Tibial nerve (tissue), 4 donors: ENCODE measurements around the gene TCF7L1. TPM values are rescaled to one million over a fixed set of nuclear protein-coding genes. Genes with fewer than 3 reads are reported as not detected.

Experiments used
- DNase-seq, 2 donors: peaks; one replicate each; pipeline ENCODE4 v3.0.0-alpha.2; 2019; ENCODE audit warnings: low spot score in 2 of 2
- H3K27ac ChIP-seq, 4 donors: fragments of 200-600 bp; sonication (generic) in 3 of 4; one replicate each; pipeline ENCODE4 v1.5.1; 2017 to 2019; ENCODE audit warnings: mild to moderate bottlenecking in 1 of 4
- H3K27me3 ChIP-seq, 2 donors: fragments of 200-600 bp; sonication (generic) in 1 of 2; one replicate each; pipeline versions ENCODE4 v1.5.1 to v1.6.0; 2017 to 2019
- H3K36me3 ChIP-seq, 3 donors: fragments of 200-600 bp; sonication (generic); one replicate each; pipeline ENCODE4 v1.5.1; 2018 to 2019
- H3K4me1 ChIP-seq, 4 donors: fragments of 200-600 bp; sonication (generic) in 3 of 4; one replicate each; pipeline ENCODE4 v1.5.1; 2017 to 2019
- H3K4me3 ChIP-seq, 4 donors: fragments of 200-600 bp; sonication (generic) in 3 of 4; one replicate each; pipeline ENCODE4 v1.5.1; 2017 to 2019; ENCODE audit warnings: mild to moderate bottlenecking in 1 of 4, moderate library complexity in 1 of 4
- H3K9me3 ChIP-seq, 4 donors: fragments of 200-600 bp; sonication (generic) in 3 of 4; one replicate each; pipeline ENCODE4 v1.5.1; 2017 to 2019
- EP300 ChIP-seq, 2 donors: sonication (generic); formaldehyde crosslinking; IDR thresholded peaks; one replicate each; pipeline ENCODE4 v1.6.1; 2017; ENCODE audit warnings: antibody characterized with exemption in 2 of 2, mild to moderate bottlenecking in 1 of 2
- POLR2A ChIP-seq, 2 donors: fragments of 450-650 bp; IDR thresholded peaks; one replicate each; pipeline ENCODE4 v1.6.1; 2017; ENCODE audit warnings: antibody characterized with exemption in 2 of 2, mild to moderate bottlenecking in 2 of 2, moderate library complexity in 2 of 2
- WGBS, 2 donors: methylation state at CpG; one replicate each; pipeline ENCODE4 v1.1.5; 2018; 5-methylcytosine and 5-hydroxymethylcytosine counted together
- total RNA-seq, 4 donors: library from RNA; depleted of rRNA; stranded (reverse); fragments of >200 nt; gene quantifications; one replicate each; pipeline ENCODE4 v1.1.0, GENCODE V29; 2016
- TF ChIP-seq, protein P1 (sequence below), 5 experiments: fragments of 200-600 bp in 3 of 5; fragments of 450-650 bp in 2 of 5; sonication (generic) in 3 of 5; IDR thresholded peaks; one replicate each; pipeline ENCODE4 v1.5.1; 2016 to 2019; ENCODE audit warnings: antibody characterized with exemption in 5 of 5, mild to moderate bottlenecking in 3 of 5, moderate library complexity in 2 of 5

The TCF7L1 gene
- total RNA-seq, 4 donors from 2014 or later: 3.7 to 14.1 (median 7.1) TPM

DNA sequence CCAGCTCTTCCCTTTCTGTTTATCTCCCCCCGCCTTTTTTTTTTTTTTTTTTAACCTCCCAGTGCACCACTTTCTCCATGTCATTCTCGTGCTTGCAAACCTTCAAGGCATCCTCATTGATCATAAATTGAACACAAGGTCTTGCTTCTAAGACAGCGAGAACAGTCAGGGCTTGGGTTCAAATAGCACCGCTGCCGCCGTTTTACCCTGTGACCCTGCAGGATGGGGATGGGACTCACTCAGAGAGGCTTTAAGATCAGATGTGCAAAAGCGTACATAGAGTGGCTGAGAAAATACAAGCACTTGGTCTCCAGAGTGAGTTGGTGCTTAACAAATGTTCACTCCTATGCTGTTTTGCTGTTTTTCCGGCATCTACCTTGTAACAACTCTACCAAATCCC lies 93.6 kb downstream of the TCF7L1 start:
- Histone ChIP-seq H3K4me3 (no peak overlapping the region), H3K4me1 (peaks cover 0 to 18% (median 0%) of the 10 kb centered on the region in 4 donors), H3K36me3 (no peaks in the 10 kb centered on the region), H3K27ac (no peak overlapping the region), H3K9me3 (no peaks in the 10 kb centered on the region), H3K27me3 (no peaks in the 10 kb centered on the region)
- WGBS, 2 donors: 86 to 94% methylated on average over 8 of the region's 8 CpGs
- no peak for TF ChIP-seq POLR2A (IDR thresholded peaks at IDR 0.05)
- no peak for TF ChIP-seq EP300 (IDR thresholded peaks at IDR 0.05)
- TF ChIP-seq, protein P1, sequence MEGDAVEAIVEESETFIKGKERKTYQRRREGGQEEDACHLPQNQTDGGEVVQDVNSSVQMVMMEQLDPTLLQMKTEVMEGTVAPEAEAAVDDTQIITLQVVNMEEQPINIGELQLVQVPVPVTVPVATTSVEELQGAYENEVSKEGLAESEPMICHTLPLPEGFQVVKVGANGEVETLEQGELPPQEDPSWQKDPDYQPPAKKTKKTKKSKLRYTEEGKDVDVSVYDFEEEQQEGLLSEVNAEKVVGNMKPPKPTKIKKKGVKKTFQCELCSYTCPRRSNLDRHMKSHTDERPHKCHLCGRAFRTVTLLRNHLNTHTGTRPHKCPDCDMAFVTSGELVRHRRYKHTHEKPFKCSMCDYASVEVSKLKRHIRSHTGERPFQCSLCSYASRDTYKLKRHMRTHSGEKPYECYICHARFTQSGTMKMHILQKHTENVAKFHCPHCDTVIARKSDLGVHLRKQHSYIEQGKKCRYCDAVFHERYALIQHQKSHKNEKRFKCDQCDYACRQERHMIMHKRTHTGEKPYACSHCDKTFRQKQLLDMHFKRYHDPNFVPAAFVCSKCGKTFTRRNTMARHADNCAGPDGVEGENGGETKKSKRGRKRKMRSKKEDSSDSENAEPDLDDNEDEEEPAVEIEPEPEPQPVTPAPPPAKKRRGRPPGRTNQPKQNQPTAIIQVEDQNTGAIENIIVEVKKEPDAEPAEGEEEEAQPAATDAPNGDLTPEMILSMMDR (IDR thresholded peaks at IDR 0.05): no peak
- DNase-seq: no peak

DNA sequence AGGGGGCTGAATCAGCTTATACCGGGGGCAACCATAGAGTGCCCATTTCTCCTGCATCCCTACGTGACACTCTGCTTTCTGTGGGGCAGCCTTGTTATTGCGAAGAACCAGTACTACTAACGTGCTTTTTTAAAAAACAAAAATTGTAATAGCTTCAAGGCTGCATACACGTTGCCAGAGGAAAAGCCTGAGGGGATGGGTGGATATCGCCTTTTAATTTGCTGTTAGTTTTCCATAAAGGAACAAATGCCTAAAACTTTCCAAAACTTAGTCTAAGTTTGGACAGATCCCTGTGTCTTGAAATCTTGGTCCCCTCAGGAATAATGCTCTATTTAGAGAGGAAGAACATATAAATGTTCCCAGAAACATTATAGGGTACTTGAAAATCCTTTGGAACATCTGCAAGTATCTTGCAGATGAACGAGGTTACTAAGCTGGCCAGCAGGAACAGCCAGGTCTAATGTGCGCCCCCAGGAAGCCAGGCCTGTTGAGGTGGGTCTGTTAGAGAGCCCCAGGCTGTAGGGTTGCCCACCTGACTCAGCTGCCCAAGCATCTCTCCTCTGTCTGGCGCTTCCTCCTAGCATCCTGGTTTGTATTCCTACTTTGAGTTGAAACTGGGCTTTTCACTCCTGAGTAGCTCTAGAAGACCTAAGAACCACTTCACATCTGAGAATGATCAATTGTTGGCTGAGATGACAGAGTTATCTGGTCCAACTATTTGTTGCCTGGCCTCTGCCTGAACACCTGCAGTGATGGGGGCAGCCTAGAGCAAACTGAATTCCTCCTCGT lies 97.7 kb downstream of the TCF7L1 start:
- Histone ChIP-seq H3K36me3 (no peaks in the 10 kb centered on the region), H3K4me3 (no peak overlapping the region), H3K27me3 (no peaks in the 10 kb centered on the region), H3K9me3 (no peaks in the 10 kb centered on the region), H3K4me1 (peaks cover 0 to 35% (median 4%) of the 10 kb centered on the region in 4 donors), H3K27ac (no peak overlapping the region)
- no peak for TF ChIP-seq EP300 (IDR thresholded peaks at IDR 0.05)
- TF ChIP-seq POLR2A (IDR thresholded peaks at IDR 0.05): no peak
- TF ChIP-seq, protein P1 (IDR thresholded peaks at IDR 0.05): no peak
- 60 to 67% methylated on average over 10 of the region's 10 CpGs for WGBS, 2 donors
- no peak for DNase-seq

DNA sequence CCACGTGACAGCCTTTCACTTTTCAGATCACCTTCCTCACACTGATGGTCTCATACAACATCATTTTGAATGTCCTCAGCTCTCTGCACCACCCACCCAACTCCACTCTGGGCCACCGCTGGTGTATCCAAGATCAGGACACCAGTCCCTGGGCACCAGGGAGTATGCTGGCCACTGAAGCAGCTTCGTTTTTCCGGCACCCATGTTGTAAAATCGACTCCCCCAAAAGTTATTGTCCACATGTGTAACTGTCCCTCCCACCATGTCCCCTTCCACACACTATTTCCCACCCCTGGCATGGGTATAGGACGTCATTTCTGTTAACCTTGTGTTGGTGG lies 98.2 kb downstream of the TCF7L1 start:
- Histone ChIP-seq H3K4me1 (peaks cover 0 to 35% (median 4%) of the 10 kb centered on the region in 4 donors), H3K27ac (no peak overlapping the region), H3K27me3 (no peaks in the 10 kb centered on the region), H3K36me3 (no peaks in the 10 kb centered on the region), H3K4me3 (no peak overlapping the region), H3K9me3 (no peaks in the 10 kb centered on the region)
- no peak for DNase-seq
- no peak for TF ChIP-seq POLR2A (IDR thresholded peaks at IDR 0.05)
- TF ChIP-seq EP300 (IDR thresholded peaks at IDR 0.05): no peak
- TF ChIP-seq, protein P1 (IDR thresholded peaks at IDR 0.05): no peak
- WGBS, 2 donors: 72 to 73% methylated on average over 6 of the region's 6 CpGs

DNA sequence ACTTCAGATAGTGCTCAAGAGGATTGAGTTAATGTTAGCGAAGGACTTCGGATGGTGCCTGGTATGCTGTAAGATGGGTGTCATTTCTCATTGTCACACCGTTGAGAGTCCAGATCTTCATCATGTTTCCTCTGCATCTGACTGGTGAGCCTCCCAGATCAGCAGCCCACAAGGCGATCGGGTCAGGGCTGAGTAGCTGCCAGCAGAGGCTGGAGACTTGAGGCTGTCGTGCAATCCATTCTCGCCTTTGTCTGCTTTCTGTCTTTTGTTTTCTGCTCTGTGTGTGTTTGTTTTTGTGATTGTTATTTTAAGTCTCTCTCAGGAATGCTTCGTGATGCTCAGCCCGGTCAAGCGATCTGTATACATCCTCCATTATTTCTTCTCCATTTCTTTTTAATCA lies 98.8 kb downstream of the TCF7L1 start:
- Histone ChIP-seq H3K27ac (no peak overlapping the region), H3K9me3 (no peaks in the 10 kb centered on the region), H3K36me3 (no peaks in the 10 kb centered on the region), H3K4me1 (peaks cover 0 to 35% (median 4%) of the 10 kb centered on the region in 4 donors), H3K27me3 (no peaks in the 10 kb centered on the region), H3K4me3 (no peak overlapping the region)
- no peak for DNase-seq
- no peak for TF ChIP-seq POLR2A (IDR thresholded peaks at IDR 0.05)
- TF ChIP-seq, protein P1 (IDR thresholded peaks at IDR 0.05): no peak
- TF ChIP-seq EP300 (IDR thresholded peaks at IDR 0.05): no peak
- WGBS, 2 donors: 50 to 51% methylated on average over 10 of the region's 10 CpGs

DNA sequence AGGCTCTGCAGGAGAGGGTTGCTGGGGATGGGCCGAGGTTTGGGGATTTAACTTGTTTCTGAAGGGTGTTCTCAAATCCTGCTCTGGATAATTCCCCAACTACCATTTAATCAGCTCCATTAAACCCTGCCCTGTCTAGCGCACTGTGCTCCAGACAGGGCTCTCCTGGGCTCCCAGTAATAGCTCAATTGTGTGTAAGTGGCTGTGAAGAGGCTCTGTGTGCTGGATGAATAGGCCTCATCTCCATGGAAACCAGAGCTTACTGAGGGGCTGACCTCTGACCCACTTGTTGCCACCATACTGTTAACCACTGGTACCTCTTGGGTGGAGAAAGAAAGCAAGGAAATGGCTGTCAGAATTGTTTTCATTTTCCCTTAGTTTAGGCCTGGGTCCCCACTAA lies 101.7 kb downstream of the TCF7L1 start:
- H3K36me3 ChIP-seq: no peaks in the 10 kb centered on the region
- peaks cover 0 to 44% (median 4%) of the 10 kb centered on the region in 4 donors for H3K4me1 ChIP-seq
- H3K9me3 ChIP-seq: no peaks in the 10 kb centered on the region
- 58 to 61% methylated on average over 2 of the region's 2 CpGs for WGBS, 2 donors
- H3K4me3 ChIP-seq: no peak overlapping the region
- H3K27ac ChIP-seq: no peak overlapping the region
- no peak for DNase-seq
- no peak for TF ChIP-seq EP300 (IDR thresholded peaks at IDR 0.05)
- TF ChIP-seq, protein P1 (IDR thresholded peaks at IDR 0.05): no peak
- H3K27me3 ChIP-seq: no peaks in the 10 kb centered on the region
